HEK293 (cell line): Measurements from ENCODE around the gene ZPLD1.

Source experiments
- CTCF ChIA-PET: fragments of 350-600 bp; formaldehyde crosslinking; extraction: SDS; loops from one replicate; lab custom pipeline; 2021; ENCODE audit warnings: antibody characterized with exemption; lab: Yijun Ruan, JAX
- POLR2A ChIA-PET: fragments of 300-600 bp; formaldehyde crosslinking; extraction: SDS; loops from one replicate; lab custom pipeline; 2020; ENCODE audit warnings: antibody characterized with exemption, inconsistent platforms; lab: Yijun Ruan, JAX
- H3K27ac ChIP-seq: fragments of 200-500 bp; sonication (Bioruptor generic); 2 replicates; pipeline ENCODE4 v1.5.1; 2014; ENCODE audit warnings: low read depth, low read length, control low read depth, inconsistent platforms; ENCODE audit errors: extremely low read depth
- H3K36me3 ChIP-seq, 2 experiments: fragments of 200-500 bp in 1 of 2; sonication (Bioruptor generic) in 1 of 2; 1 replicate in 1 of 2; 2 replicates in 1 of 2; pipeline ENCODE4 v1.5.1; 2014 to 2017; ENCODE audit warnings: inconsistent platforms in 2 of 2, low read length in 2 of 2; ENCODE audit not compliant: control insufficient read depth in 2 of 2, insufficient read depth in 1 of 2
- H3K4me1 ChIP-seq: fragments of 200-500 bp; sonication (Bioruptor generic); 2 replicates; pipeline ENCODE4 v1.5.1; 2014; ENCODE audit warnings: mild to moderate bottlenecking, low read length, inconsistent platforms; ENCODE audit not compliant: control insufficient read depth, insufficient read depth
- H3K4me3 ChIP-seq: 2 replicates; pipeline ENCODE4 v1.5.1; 2011; ENCODE audit warnings: low read depth, mild to moderate bottlenecking, control low read depth, low read length, moderate library complexity
- H3K9me3 ChIP-seq: fragments of 200-500 bp; sonication (Bioruptor generic); 2 replicates; pipeline ENCODE4 v1.5.1; 2014; ENCODE audit warnings: low read depth, low read length, inconsistent platforms; ENCODE audit not compliant: control insufficient read depth, insufficient read depth
- BCL11B ChIP-seq: fragments of 450-650 bp; formaldehyde crosslinking; IDR thresholded peaks from 2 replicates; pipeline ENCODE4 v1.5.1; 2016; ENCODE audit warnings: low read depth, missing biosample characterization, missing genetic modification characterization
- KLF7 ChIP-seq: fragments of 450-650 bp; formaldehyde crosslinking; IDR thresholded peaks from 2 replicates; pipeline ENCODE4 v1.5.1; 2016; ENCODE audit warnings: missing biosample characterization, missing genetic modification characterization, borderline replicate concordance
- OVOL3 ChIP-seq: fragments of 450-650 bp; formaldehyde crosslinking; IDR thresholded peaks from 2 replicates; pipeline ENCODE4 v1.5.1; 2016; ENCODE audit warnings: missing biosample characterization, missing genetic modification characterization
- ZFP37 ChIP-seq: fragments of 450-650 bp; formaldehyde crosslinking; IDR thresholded peaks from 2 replicates; pipeline ENCODE4 v1.5.1; 2016; ENCODE audit warnings: missing biosample characterization, missing genetic modification characterization
- ZFP41 ChIP-seq: fragments of 450-650 bp; formaldehyde crosslinking; IDR thresholded peaks from 2 replicates; pipeline ENCODE4 v1.5.1; 2016; ENCODE audit warnings: missing biosample characterization, missing genetic modification characterization, borderline replicate concordance
- ZNF132 ChIP-seq: fragments of 450-650 bp; formaldehyde crosslinking; IDR thresholded peaks from 2 replicates; pipeline ENCODE4 v1.5.1; 2017; ENCODE audit warnings: missing biosample characterization, missing genetic modification characterization, borderline replicate concordance
- ZNF174 ChIP-seq: fragments of 450-650 bp; formaldehyde crosslinking; IDR thresholded peaks from 2 replicates; pipeline ENCODE4 v1.5.0; 2017; ENCODE audit warnings: missing biosample characterization, mild to moderate bottlenecking, missing genetic modification characterization
- ZNF596 ChIP-seq: fragments of 450-650 bp; IDR thresholded peaks from 2 replicates; pipeline ENCODE4 v1.5.0; 2018; ENCODE audit warnings: missing biosample characterization, mild to moderate bottlenecking, missing genetic modification characterization, moderate library complexity
- ZNF610 ChIP-seq: fragments of 450-650 bp; formaldehyde crosslinking; IDR thresholded peaks from 2 replicates; pipeline ENCODE4 v1.5.1; 2016; ENCODE audit warnings: missing biosample characterization, missing genetic modification characterization, borderline replicate concordance
- ZNF621 ChIP-seq: fragments of 450-650 bp; formaldehyde crosslinking; IDR thresholded peaks from 2 replicates; pipeline ENCODE4 v1.5.1; 2017; ENCODE audit warnings: missing biosample characterization, missing genetic modification characterization
- ZNF785 ChIP-seq: fragments of 450-650 bp; formaldehyde crosslinking; IDR thresholded peaks from 2 replicates; pipeline ENCODE4 v1.5.1; 2016; ENCODE audit warnings: missing biosample characterization, missing genetic modification characterization
- TF ChIP-seq, protein P1 (sequence below): fragments of 450-650 bp; formaldehyde crosslinking; IDR thresholded peaks from 2 replicates; pipeline ENCODE4 v1.5.1; 2017; ENCODE audit warnings: missing biosample characterization, missing genetic modification characterization
- TF ChIP-seq, protein P2 (sequence below): fragments of 450-650 bp; formaldehyde crosslinking; IDR thresholded peaks from 2 replicates; pipeline ENCODE4 v1.5.1; 2016; ENCODE audit warnings: missing biosample characterization, missing genetic modification characterization
- TF ChIP-seq, protein P3 (sequence below): fragments of 450-650 bp; formaldehyde crosslinking; IDR thresholded peaks from 2 replicates; pipeline ENCODE4 v1.5.1; 2016; ENCODE audit warnings: missing biosample characterization, missing genetic modification characterization
- TF ChIP-seq, protein P4 (sequence below): fragments of 450-650 bp; formaldehyde crosslinking; IDR thresholded peaks from 2 replicates; pipeline ENCODE4 v1.5.1; 2016; ENCODE audit warnings: missing biosample characterization, missing genetic modification characterization
- TF ChIP-seq, protein P5 (sequence below): fragments of 450-650 bp; formaldehyde crosslinking; IDR thresholded peaks from 2 replicates; pipeline ENCODE4 v1.5.1; 2016; ENCODE audit warnings: missing biosample characterization, missing genetic modification characterization, low read depth

ZPLD1 gene

DNA sequence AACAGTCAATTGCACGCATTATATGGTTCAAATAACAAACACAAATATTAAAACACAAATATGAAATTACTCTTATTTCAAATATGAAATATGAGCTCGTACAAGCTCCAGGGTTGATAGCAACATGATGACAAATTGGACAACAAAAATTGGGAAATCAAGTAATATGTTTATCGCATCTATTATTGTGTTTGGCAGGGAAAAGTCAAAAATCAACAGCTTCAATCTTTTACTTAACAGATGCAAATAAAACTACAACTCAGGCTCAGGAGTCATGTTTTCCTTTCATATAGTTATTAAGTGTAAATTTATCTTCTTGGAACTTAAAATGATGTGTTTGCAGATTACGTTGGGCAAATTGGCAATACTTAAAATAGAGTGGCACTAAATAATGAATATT lies 41.4 kb downstream of the ZPLD1 start:
- Histone ChIP-seq H3K4me3 (no peak overlapping the region), H3K36me3 (no peaks in the 10 kb centered on the region), H3K27ac (no peak overlapping the region), H3K9me3 (no peaks in the 10 kb centered on the region), H3K4me1 (no peaks in the 10 kb centered on the region)
- POLR2A ChIA-PET, result no interaction called here
- no peak for TF ChIP-seq ZFP41 (tag by site-specific recombination)
- no peak for TF ChIP-seq OVOL3
- TF ChIP-seq ZNF785 (tag by site-specific recombination), result no peak
- no peak for TF ChIP-seq ZNF174 (tag by site-specific recombination)
- no peak for TF ChIP-seq ZFP37 (tag by site-specific recombination)
- TF ChIP-seq KLF7 (tag by site-specific recombination), result no peak
- TF ChIP-seq, protein P1, sequence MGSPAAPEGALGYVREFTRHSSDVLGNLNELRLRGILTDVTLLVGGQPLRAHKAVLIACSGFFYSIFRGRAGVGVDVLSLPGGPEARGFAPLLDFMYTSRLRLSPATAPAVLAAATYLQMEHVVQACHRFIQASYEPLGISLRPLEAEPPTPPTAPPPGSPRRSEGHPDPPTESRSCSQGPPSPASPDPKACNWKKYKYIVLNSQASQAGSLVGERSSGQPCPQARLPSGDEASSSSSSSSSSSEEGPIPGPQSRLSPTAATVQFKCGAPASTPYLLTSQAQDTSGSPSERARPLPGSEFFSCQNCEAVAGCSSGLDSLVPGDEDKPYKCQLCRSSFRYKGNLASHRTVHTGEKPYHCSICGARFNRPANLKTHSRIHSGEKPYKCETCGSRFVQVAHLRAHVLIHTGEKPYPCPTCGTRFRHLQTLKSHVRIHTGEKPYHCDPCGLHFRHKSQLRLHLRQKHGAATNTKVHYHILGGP (tag by site-specific recombination), result no peak
- TF ChIP-seq, protein P2, sequence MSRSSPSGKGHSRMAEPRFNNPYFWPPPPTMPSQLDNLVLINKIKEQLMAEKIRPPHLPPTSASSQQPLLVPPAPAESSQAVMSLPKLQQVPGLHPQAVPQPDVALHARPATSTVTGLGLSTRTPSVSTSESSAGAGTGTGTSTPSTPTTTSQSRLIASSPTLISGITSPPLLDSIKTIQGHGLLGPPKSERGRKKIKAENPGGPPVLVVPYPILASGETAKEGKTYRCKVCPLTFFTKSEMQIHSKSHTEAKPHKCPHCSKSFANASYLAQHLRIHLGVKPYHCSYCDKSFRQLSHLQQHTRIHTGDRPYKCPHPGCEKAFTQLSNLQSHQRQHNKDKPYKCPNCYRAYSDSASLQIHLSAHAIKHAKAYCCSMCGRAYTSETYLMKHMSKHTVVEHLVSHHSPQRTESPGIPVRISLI (tag by site-specific recombination), result no peak
- TF ChIP-seq ZNF132 (tag by site-specific recombination), result no peak
- TF ChIP-seq, protein P3, sequence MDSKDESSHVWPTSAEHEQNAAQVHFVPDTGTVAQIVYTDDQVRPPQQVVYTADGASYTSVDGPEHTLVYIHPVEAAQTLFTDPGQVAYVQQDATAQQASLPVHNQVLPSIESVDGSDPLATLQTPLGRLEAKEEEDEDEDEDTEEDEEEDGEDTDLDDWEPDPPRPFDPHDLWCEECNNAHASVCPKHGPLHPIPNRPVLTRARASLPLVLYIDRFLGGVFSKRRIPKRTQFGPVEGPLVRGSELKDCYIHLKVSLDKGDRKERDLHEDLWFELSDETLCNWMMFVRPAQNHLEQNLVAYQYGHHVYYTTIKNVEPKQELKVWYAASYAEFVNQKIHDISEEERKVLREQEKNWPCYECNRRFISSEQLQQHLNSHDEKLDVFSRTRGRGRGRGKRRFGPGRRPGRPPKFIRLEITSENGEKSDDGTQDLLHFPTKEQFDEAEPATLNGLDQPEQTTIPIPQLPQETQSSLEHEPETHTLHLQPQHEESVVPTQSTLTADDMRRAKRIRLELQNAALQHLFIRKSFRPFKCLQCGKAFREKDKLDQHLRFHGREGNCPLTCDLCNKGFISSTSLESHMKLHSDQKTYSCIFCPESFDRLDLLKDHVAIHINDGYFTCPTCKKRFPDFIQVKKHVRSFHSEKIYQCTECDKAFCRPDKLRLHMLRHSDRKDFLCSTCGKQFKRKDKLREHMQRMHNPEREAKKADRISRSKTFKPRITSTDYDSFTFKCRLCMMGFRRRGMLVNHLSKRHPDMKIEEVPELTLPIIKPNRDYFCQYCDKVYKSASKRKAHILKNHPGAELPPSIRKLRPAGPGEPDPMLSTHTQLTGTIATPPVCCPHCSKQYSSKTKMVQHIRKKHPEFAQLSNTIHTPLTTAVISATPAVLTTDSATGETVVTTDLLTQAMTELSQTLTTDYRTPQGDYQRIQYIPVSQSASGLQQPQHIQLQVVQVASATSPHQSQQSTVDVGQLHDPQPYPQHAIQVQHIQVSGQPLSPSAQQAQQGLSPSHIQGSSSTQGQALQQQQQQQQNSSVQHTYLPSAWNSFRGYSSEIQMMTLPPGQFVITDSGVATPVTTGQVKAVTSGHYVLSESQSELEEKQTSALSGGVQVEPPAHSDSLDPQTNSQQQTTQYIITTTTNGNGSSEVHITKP (tag by site-specific recombination), result no peak
- TF ChIP-seq ZNF610 (tag by site-specific recombination), result no peak
- CTCF ChIA-PET, result no interaction called here

DNA sequence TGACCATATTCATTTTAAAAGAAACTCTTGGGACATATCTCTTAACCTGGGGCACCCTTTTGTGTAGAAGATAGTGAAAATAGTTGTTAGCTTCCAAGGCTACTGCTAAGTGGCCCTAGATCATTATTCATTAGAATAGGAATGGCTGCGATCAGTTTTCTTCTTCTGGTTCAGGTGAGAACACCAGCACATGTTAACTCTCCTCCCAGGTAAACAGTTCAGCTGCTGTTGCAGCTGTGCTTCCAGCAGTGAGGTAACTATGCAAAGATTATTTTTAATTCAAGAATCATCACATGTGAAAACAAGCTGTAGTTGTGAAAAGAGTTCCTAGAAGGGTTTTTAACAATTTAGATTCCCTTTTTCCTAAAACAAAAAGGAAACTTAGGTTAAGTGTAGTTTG lies 43.3 kb downstream of the ZPLD1 start:
- no peak overlapping the region for H3K4me3 ChIP-seq
- TF ChIP-seq ZNF610 (tag by site-specific recombination), result no peak
- no peak for TF ChIP-seq BCL11B (tag by site-specific recombination)
- TF ChIP-seq ZNF621 (tag by site-specific recombination), result no peak
- no peak for TF ChIP-seq ZNF596 (tag by site-specific recombination)
- TF ChIP-seq, protein P4, sequence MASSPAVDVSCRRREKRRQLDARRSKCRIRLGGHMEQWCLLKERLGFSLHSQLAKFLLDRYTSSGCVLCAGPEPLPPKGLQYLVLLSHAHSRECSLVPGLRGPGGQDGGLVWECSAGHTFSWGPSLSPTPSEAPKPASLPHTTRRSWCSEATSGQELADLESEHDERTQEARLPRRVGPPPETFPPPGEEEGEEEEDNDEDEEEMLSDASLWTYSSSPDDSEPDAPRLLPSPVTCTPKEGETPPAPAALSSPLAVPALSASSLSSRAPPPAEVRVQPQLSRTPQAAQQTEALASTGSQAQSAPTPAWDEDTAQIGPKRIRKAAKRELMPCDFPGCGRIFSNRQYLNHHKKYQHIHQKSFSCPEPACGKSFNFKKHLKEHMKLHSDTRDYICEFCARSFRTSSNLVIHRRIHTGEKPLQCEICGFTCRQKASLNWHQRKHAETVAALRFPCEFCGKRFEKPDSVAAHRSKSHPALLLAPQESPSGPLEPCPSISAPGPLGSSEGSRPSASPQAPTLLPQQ (tag by site-specific recombination), result no peak
- TF ChIP-seq, protein P5, sequence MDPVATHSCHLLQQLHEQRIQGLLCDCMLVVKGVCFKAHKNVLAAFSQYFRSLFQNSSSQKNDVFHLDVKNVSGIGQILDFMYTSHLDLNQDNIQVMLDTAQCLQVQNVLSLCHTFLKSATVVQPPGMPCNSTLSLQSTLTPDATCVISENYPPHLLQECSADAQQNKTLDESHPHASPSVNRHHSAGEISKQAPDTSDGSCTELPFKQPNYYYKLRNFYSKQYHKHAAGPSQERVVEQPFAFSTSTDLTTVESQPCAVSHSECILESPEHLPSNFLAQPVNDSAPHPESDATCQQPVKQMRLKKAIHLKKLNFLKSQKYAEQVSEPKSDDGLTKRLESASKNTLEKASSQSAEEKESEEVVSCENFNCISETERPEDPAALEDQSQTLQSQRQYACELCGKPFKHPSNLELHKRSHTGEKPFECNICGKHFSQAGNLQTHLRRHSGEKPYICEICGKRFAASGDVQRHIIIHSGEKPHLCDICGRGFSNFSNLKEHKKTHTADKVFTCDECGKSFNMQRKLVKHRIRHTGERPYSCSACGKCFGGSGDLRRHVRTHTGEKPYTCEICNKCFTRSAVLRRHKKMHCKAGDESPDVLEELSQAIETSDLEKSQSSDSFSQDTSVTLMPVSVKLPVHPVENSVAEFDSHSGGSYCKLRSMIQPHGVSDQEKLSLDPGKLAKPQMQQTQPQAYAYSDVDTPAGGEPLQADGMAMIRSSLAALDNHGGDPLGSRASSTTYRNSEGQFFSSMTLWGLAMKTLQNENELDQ, result no peak
- no peaks in the 10 kb centered on the region for H3K36me3 ChIP-seq
- CTCF ChIA-PET, result no interaction called here
- no peaks in the 10 kb centered on the region for H3K4me1 ChIP-seq
- H3K27ac ChIP-seq, result no peak overlapping the region
- POLR2A ChIA-PET, result no interaction called here
- no peaks in the 10 kb centered on the region for H3K9me3 ChIP-seq
